ENCODE results near the gene FAM13C.
"Not testable (repeated sequence)": the region's sequence is repeated elsewhere in the genome, so short reads cannot be mapped to it uniquely, and the experiment has no call there.

Gene FAM13C

GRCh38 chr10:59223597-59223996 is 138.8 kb downstream of the FAM13C start:
- DNase-seq, result not testable (repeated sequence)

GRCh38 chr10:59222788-59223187 is 139.6 kb downstream of the FAM13C start:
- no peak for DNase-seq

- no peak for DNase-seq
These were observed 146.0 kb downstream of the FAM13C start for GRCh38 chr10:59216178-59216869.

GRCh38 chr10:59214160-59214559 is 148.2 kb downstream of the FAM13C start:
- no peak for DNase-seq

GRCh38 chr10:59212301-59212798 is 150.0 kb downstream of the FAM13C start:
- DNase-seq, result no peak

- no peak for DNase-seq
These were observed 156.1 kb downstream of the FAM13C start for GRCh38 chr10:59206204-59206720.
